Cardiac muscle cell (in vitro differentiated cells and primary cell): Measurements from ENCODE around the gene HIVEP3. TPM values are rescaled to one million over a fixed set of nuclear protein-coding genes. Genes with fewer than 3 reads are reported as not detected.

Experiments used
- DNase-seq, 2 donors: peaks; one replicate each; pipeline versions ENCODE4 v3.0.0 to v3.0.0-alpha.2; 2010 to 2017; ENCODE audit warnings: low read depth in 1 of 2, low spot score in 1 of 2
- H3K27ac ChIP-seq: fragments of 200-600 bp; sonication (generic); 2 replicates; pipeline ENCODE4 v1.5.1; 2016
- H3K27me3 ChIP-seq: fragments of 200-600 bp; sonication (generic); 2 replicates; pipeline ENCODE4 v1.6.0; 2016; ENCODE audit warnings: control low read depth
- H3K36me3 ChIP-seq: fragments of 200-600 bp; sonication (generic); 2 replicates; pipeline ENCODE4 v1.5.1; 2016; ENCODE audit warnings: control low read depth
- H3K4me1 ChIP-seq: fragments of 200-600 bp; sonication (generic); 2 replicates; pipeline ENCODE4 v1.8.1; 2017; ENCODE audit warnings: low read depth, mild to moderate bottlenecking, mixed run types
- H3K4me3 ChIP-seq: fragments of 200-600 bp; sonication (generic); 2 replicates; pipeline ENCODE4 v1.5.1; 2016; ENCODE audit warnings: mild to moderate bottlenecking
- H3K9me3 ChIP-seq: fragments of 200-600 bp; sonication (generic); 2 replicates; pipeline ENCODE4 v1.5.1; 2017; ENCODE audit warnings: low read depth, mild to moderate bottlenecking, control low read depth
- CTCF ChIP-seq: IDR thresholded peaks from 2 replicates; pipeline ENCODE4 v1.5.1; 2012; ENCODE audit warnings: low read depth, mild to moderate bottlenecking, low read length
- polyA plus RNA-seq: library from polyadenylated mRNA; unstranded; fragments of >200 nt; fragmentation: Nextera tagmentation; extraction: Ambion mirVana; gene quantifications from 2 replicates; pipeline ENCODE4 v1.2.1, GENCODE V29; 2016
- total RNA-seq: library from RNA; depleted of rRNA; stranded (reverse); fragments of >200 nt; gene quantifications from 2 replicates; pipeline ENCODE4 v1.2.3, GENCODE V29; 2016

HIVEP3 gene
- total and polyA plus RNA-seq, 2 experiments from 2014 or later: 0.42 to 0.62 TPM

- no peaks in the 10 kb centered on the region for H3K9me3 ChIP-seq
- no peak overlapping the region for H3K4me3 ChIP-seq
- peak in 1 of 2 donors; percentile 85 for DNase-seq
- no peak overlapping the region for H3K27ac ChIP-seq
- no peaks in the 10 kb centered on the region for H3K36me3 ChIP-seq
- TF ChIP-seq CTCF: no peak
- H3K27me3 ChIP-seq: peaks cover 18% of the 10 kb centered on the region
- H3K4me1 ChIP-seq: no peaks in the 10 kb centered on the region
These were observed 253.7 kb downstream of the HIVEP3 start for GRCh38 chr1:41664861-41665640.

- Histone ChIP-seq H3K36me3 (no peaks in the 10 kb centered on the region), H3K4me3 (no peak overlapping the region), H3K4me1 (no peaks in the 10 kb centered on the region), H3K27ac (no peak overlapping the region), H3K9me3 (no peaks in the 10 kb centered on the region), H3K27me3 (peaks cover 30% of the 10 kb centered on the region)
- no peak for TF ChIP-seq CTCF
- DNase-seq: no peak
These were observed 254.9 kb downstream of the HIVEP3 start for GRCh38 chr1:41663671-41664400.

- DNase-seq: peak in 1 of 2 donors; percentile 68
- Histone ChIP-seq H3K9me3 (no peaks in the 10 kb centered on the region), H3K27ac (peak overlapping the region; percentile 65), H3K27me3 (peaks cover 30% of the 10 kb centered on the region), H3K4me1 (no peaks in the 10 kb centered on the region), H3K4me3 (peak overlapping the region; percentile 94), H3K36me3 (no peaks in the 10 kb centered on the region)
- no peak for TF ChIP-seq CTCF
These were observed 255.8 kb downstream of the HIVEP3 start for GRCh38 chr1:41662765-41663437.

GRCh38 chr1:41662061-41662764 lies 256.5 kb downstream of the HIVEP3 start:
- H3K36me3 ChIP-seq: no peaks in the 10 kb centered on the region
- peak; percentile 79 to 85 for DNase-seq
- peaks cover 33% of the 10 kb centered on the region for H3K27me3 ChIP-seq

More at GRCh38 chr1:41662061-41662764, 256.5 kb downstream of the HIVEP3 start:
- TF ChIP-seq CTCF: no peak
- Histone ChIP-seq H3K9me3 (no peaks in the 10 kb centered on the region), H3K4me3 (peak overlapping the region; percentile 94), H3K4me1 (no peaks in the 10 kb centered on the region), H3K27ac (peak overlapping the region; percentile 65)
